Smooth muscle cell (in vitro differentiated cells): ENCODE measurements around the gene PYY. TPM values are rescaled to one million over a fixed set of nuclear protein-coding genes. Genes with fewer than 3 reads are reported as not detected.
"Not testable (repeated sequence)": the region's sequence is repeated elsewhere in the genome, so short reads cannot be mapped to it uniquely, and the experiment has no call there.

Source experiments
- DNase-seq: peaks from one replicate; lab custom pipeline; 2025; ENCODE audit not compliant: unreplicated experiment; lab: John Stamatoyannopoulos, UW
- H2AFZ ChIP-seq: fragments of 200-600 bp; sonication (generic); 2 replicates; pipeline ENCODE4 v1.6.0; 2016; ENCODE audit warnings: antibody characterized with exemption, low read depth, mild to moderate bottlenecking
- H3F3A ChIP-seq: fragments of 200-600 bp; sonication (generic); 2 replicates; pipeline ENCODE4 v1.6.0; 2017; ENCODE audit warnings: antibody characterized with exemption, low read depth
- H3K27ac ChIP-seq: fragments of 200-600 bp; sonication (generic); 2 replicates; pipeline ENCODE4 v1.5.1; 2016; ENCODE audit warnings: low read depth, mild to moderate bottlenecking
- H3K27me3 ChIP-seq: fragments of 200-600 bp; sonication (generic); 2 replicates; pipeline ENCODE4 v1.6.1; 2016; ENCODE audit warnings: low read depth, mild to moderate bottlenecking
- H3K36me3 ChIP-seq: fragments of 200-600 bp; sonication (generic); 2 replicates; pipeline ENCODE4 v1.5.1; 2016; ENCODE audit warnings: low read depth
- H3K4me1 ChIP-seq: fragments of 200-600 bp; sonication (generic); 2 replicates; pipeline ENCODE4 v1.5.1; 2016; ENCODE audit warnings: low read depth
- H3K4me2 ChIP-seq: fragments of 200-600 bp; sonication (generic); 2 replicates; pipeline ENCODE4 v1.6.0; 2016; ENCODE audit warnings: mild to moderate bottlenecking
- H3K4me3 ChIP-seq: fragments of 200-600 bp; sonication (generic); 2 replicates; pipeline ENCODE4 v1.5.1; 2016; ENCODE audit warnings: mild to moderate bottlenecking
- H3K79me2 ChIP-seq: fragments of 200-600 bp; sonication (generic); 2 replicates; pipeline ENCODE4 v1.6.0; 2016; ENCODE audit warnings: low read depth, mild to moderate bottlenecking
- H3K9ac ChIP-seq: fragments of 200-600 bp; sonication (generic); 2 replicates; pipeline ENCODE4 v1.6.0; 2016; ENCODE audit warnings: low read depth
- H3K9me3 ChIP-seq: fragments of 200-600 bp; sonication (generic); replicated peaks from 2 replicates; pipeline ENCODE4 v1.5.1; 2016; ENCODE audit warnings: low read depth
- H4K20me1 ChIP-seq: fragments of 200-600 bp; sonication (generic); 2 replicates; pipeline ENCODE4 v1.6.0; 2016; ENCODE audit warnings: low read depth
- WGBS: methylation state at CpG from one replicate; pipeline ENCODE4 v1.1.7; 2016; ENCODE audit warnings: low lambda C conversion rate; 5-methylcytosine and 5-hydroxymethylcytosine counted together
- polyA plus RNA-seq: library from polyadenylated mRNA; unstranded; fragments of >200 nt; fragmentation: Nextera tagmentation; extraction: Ambion mirVana; gene quantifications from 2 replicates; pipeline ENCODE4 v1.2.1, GENCODE V29; 2016
- total RNA-seq: library from RNA; depleted of rRNA; stranded (reverse); fragments of >200 nt; gene quantifications from 2 replicates; pipeline ENCODE4 v1.2.3, GENCODE V29; 2014
- TF ChIP-seq, protein P1 (sequence below): fragments of 200-600 bp; sonication (generic); IDR thresholded peaks from 2 replicates; pipeline ENCODE4 v1.5.1; 2017; ENCODE audit warnings: borderline replicate concordance, mild to moderate bottlenecking, antibody characterized with exemption; ENCODE audit not compliant: insufficient read depth, poor library complexity, severe bottlenecking

The PYY gene
- total and polyA plus RNA-seq, 2 experiments from 2014 or later = not detected

GRCh38 chr17:43974382-43975266 lies 20.9 kb upstream of the PYY start:
- H3K4me2 ChIP-seq = no peak overlapping the region
- WGBS = 65% methylated on average over 14 of the region's 14 CpGs
- no peak for DNase-seq

GRCh38 chr17:43972444-43973212 lies 18.9 kb upstream of the PYY start:
- H3K4me1 ChIP-seq, H3F3A ChIP-seq, H3K4me3 ChIP-seq, H3K79me2 ChIP-seq, H3K27ac ChIP-seq, H3K36me3 ChIP-seq, H2AFZ ChIP-seq, H3K9ac ChIP-seq, H3K4me2 ChIP-seq, H4K20me1 ChIP-seq, H3K9me3 ChIP-seq, DNase-seq: not testable (repeated sequence)
- WGBS = 91% methylated on average over 22 of the region's 22 CpGs
- H3K27me3 ChIP-seq = peaks cover 20% of the 10 kb centered on the region

More at GRCh38 chr17:43974382-43975266, 20.9 kb upstream of the PYY start:
- H3K4me3 ChIP-seq = no peak overlapping the region
- no peak overlapping the region for H3K27ac ChIP-seq
- H3K4me1 ChIP-seq = no peaks in the 10 kb centered on the region
- TF ChIP-seq, protein P1, sequence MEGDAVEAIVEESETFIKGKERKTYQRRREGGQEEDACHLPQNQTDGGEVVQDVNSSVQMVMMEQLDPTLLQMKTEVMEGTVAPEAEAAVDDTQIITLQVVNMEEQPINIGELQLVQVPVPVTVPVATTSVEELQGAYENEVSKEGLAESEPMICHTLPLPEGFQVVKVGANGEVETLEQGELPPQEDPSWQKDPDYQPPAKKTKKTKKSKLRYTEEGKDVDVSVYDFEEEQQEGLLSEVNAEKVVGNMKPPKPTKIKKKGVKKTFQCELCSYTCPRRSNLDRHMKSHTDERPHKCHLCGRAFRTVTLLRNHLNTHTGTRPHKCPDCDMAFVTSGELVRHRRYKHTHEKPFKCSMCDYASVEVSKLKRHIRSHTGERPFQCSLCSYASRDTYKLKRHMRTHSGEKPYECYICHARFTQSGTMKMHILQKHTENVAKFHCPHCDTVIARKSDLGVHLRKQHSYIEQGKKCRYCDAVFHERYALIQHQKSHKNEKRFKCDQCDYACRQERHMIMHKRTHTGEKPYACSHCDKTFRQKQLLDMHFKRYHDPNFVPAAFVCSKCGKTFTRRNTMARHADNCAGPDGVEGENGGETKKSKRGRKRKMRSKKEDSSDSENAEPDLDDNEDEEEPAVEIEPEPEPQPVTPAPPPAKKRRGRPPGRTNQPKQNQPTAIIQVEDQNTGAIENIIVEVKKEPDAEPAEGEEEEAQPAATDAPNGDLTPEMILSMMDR = no peak
- no peaks in the 10 kb centered on the region for H4K20me1 ChIP-seq
- H3K9ac ChIP-seq = no peak overlapping the region
- H3F3A ChIP-seq = no peaks in the 10 kb centered on the region
- no peaks in the 10 kb centered on the region for H3K36me3 ChIP-seq
- no peaks in the 10 kb centered on the region for H3K79me2 ChIP-seq
- H3K27me3 ChIP-seq = peaks cover 40% of the 10 kb centered on the region
- no peaks in the 10 kb centered on the region for H3K9me3 ChIP-seq
- H2AFZ ChIP-seq = no peak overlapping the region

- DNase-seq, H3K9ac ChIP-seq, H3K4me3 ChIP-seq, H3K9me3 ChIP-seq, H3K4me2 ChIP-seq, H3K79me2 ChIP-seq, H4K20me1 ChIP-seq, H3F3A ChIP-seq, H2AFZ ChIP-seq, H3K4me1 ChIP-seq, H3K36me3 ChIP-seq, H3K27ac ChIP-seq: not testable (repeated sequence)
- WGBS = 66% methylated on average over 2 of the region's 2 CpGs
- H3K27me3 ChIP-seq = peaks cover 16% of the 10 kb centered on the region
Observed at GRCh38 chr17:43971436-43971835, 17.7 kb upstream of the PYY start.

- Histone ChIP-seq H3K9ac (no peak overlapping the region), H3K4me3 (no peak overlapping the region), H3K27me3 (peaks cover 21% of the 10 kb centered on the region), H4K20me1 (no peaks in the 10 kb centered on the region), H3K79me2 (no peaks in the 10 kb centered on the region), H3K36me3 (no peaks in the 10 kb centered on the region), H3K4me1 (no peaks in the 10 kb centered on the region), H3K27ac (no peak overlapping the region), H3F3A (no peaks in the 10 kb centered on the region), H3K4me2 (no peak overlapping the region), H3K9me3 (no peaks in the 10 kb centered on the region), H2AFZ (no peak overlapping the region)
- DNase-seq = no peak
- 85% methylated on average over 4 of the region's 4 CpGs for WGBS
- TF ChIP-seq, protein P1 = no peak
Observed at GRCh38 chr17:43970366-43970765, 16.6 kb upstream of the PYY start.
